GM19239 (cell line): ENCODE measurements around the gene TMBIM4.
"Not testable (repeated sequence)": the region's sequence is repeated elsewhere in the genome, so short reads cannot be mapped to it uniquely, and the experiment has no call there.

Experiments used
- DNase-seq: peaks from one replicate; pipeline ENCODE4 v3.0.0; 2011; ENCODE audit warnings: low spot score; ENCODE audit not compliant: insufficient read length
- FAIRE-seq: peaks from 2 replicates; lab custom pipeline; 2011; peaks lifted over from hg19 to GRCh38; lab: Jason Lieb, UNC

TMBIM4 gene

DNA sequence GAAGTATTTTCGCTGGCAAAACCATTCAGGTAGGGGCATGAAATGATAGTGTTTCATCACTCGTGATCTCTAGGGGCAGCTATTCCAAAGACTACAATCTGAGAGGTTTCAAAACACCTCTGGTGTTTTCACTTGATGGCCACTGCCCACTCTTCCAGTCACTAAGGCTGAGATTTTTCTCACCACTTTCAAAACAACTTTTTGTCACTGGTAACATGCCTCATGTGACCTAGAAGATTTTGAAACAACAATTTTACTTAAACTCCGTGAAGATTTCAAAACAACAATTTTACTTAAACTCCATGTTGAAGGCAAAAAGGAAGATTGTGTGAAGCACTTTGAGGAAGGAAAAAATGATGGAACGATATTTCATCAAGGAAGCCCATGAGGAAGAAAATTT is 18.0 kb upstream of the TMBIM4 start:
- FAIRE-seq (no peak), DNase-seq (no peak)

DNA sequence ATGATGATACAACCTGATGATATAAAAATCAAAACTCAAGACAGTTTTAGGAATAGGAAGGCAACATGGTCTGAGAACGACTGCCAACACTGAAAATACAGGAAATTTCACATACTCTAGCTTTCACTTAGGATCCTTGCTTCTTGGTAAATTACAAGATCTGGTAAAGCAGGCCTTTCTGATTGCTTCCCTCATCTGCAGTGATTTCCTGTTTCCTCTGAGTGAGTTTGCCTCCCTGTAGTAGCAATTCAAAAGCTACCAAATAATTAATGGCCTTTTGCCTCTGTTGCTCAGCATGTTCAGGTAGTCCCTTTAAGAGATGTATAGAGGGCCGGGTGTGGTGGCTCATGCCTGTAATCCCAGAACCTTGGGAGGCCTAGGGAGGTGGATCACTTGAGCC is 17.2 kb upstream of the TMBIM4 start:
- no peak for DNase-seq
- FAIRE-seq = no peak

DNA sequence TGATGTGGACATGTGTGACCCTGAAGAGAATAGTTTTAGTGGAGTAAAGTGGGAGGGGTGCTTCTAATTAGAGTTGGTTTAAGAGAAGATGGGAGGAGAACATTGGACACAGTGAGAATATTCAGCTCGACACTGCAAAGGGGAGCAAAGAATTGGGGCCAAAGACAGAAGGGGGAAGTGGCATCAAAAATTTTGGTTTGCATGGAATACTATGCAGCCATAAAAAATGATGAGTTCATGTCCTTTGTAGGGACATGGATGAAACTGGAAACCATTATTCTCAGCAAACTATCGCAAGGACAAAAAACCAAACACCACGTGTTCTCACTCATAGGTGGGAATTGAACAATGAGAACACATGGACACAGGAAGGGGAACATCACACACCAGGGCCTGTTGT is 15.0 kb upstream of the TMBIM4 start:
- FAIRE-seq, DNase-seq: not testable (repeated sequence)

DNA sequence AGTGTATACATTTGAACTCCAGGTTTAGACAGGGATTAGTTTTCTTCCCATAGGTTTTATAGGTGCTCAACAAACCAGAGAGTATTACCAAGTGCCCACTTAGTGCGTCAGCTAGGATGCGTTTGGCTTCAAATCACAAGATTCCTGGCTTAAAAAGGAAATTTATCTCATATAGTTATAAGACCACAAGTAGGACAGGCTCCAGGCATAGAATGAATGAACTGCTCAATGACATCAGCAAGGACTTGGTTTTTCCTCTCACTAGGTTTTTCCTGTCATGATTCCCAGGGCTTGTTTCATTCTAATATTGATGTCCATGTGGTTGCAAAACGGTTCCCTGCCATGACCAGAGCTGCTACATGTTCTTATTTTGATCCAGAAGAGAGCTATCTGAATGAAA is 13.2 kb upstream of the TMBIM4 start:
- FAIRE-seq (no peak), DNase-seq (no peak)

DNA sequence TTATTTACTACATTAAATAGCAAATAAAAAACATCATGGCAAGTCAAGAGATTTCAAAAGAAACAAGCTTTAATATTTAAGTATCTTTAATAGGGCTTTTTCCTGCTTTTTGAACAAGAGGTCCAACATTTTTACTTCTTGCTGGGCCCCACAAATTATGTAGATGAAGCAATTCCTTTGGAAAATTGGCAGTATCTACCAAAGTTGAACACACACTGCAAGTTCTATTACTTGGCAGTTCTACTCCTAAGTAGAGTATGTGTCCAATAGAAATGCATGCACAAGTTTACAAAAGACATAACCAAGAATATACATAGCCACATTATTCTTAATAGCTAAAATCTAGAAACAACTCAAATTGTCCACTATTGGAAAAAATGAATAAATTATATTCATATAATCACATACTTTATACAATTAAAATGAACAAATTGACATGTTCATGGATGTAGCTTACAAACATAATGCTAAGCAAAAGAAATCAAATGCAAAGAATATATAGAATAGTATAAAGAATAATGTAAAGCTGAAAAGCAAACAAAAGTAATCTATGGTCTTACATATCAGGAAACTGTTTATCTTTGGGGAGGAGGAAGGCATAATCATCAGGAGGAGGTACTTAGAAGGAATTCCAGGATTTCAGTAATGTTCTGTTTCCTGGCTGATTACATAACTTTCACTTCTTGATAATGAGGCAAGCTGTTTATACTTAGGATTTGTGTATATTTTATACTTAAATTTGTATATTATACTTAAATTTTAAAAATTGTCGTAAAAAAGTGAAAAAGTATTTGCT is 6.5 kb upstream of the TMBIM4 start:
- FAIRE-seq = no peak
- DNase-seq = no peak

DNA sequence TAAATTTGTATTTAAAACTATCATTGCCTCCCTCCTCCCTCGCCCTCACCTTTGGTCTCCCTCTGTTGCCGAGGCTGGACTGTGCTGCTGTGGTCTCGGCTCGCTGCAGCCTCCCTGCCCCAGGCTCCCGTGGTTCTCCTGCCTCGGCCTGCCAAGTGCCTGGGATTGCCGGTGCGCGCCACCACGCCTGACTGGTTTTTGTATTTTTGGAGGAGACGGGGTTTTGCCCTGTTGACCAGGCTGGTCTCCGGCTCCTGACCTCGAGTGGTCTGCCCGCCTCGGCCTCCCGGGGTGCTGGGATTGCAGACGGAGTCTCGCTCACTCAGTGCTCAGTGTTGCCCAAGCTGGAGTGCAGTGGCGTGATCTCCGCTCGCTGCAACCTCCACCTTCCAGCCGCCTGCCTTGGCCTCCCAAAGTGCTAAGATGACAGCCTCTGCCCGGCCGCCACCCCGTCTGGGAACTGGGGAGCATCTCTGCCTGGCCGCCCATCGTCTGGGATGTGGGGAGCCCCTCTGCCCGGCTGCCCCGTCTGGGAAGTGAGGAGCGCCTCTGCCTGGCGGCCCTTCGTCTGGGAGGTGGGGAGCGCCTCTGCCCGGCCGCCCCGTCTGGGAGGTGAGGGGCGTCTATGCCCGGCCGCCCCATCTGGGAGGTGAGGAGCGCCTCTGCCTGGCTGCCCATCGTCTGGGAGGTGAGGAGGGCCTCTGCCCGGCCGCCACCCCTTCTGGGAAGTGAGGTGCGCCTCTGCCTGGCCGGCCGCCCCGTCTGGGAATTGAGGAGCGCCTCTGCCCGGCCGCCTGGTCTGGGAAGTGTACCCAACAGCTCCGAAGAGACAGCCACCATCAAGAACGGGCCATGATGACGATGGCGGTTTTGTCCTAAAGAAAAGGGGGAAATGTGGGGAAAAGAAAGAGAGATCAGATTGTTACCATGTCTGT is 4.9 kb upstream of the TMBIM4 start:
- not testable (repeated sequence) for DNase-seq, FAIRE-seq

DNA sequence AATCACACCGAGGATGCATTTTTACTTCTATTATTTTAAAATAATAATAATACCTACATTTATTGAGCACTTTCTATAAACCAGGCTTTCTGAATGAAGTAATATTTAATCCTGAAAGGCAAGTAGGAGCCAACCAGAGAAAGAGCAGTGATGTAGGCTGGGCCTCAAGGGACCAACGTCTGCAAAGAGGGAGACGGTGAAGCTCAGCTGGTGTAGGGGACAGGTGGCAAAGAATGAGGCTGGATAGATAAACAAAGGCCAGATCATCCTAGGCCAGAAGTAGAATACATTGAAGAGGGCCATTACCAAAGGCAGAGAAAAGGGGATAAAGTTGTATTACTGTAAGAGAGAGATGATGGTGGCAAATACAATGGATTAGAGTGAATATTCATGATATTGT is 810 bp upstream of the TMBIM4 start:
- no peak for FAIRE-seq
- no peak for DNase-seq

DNA sequence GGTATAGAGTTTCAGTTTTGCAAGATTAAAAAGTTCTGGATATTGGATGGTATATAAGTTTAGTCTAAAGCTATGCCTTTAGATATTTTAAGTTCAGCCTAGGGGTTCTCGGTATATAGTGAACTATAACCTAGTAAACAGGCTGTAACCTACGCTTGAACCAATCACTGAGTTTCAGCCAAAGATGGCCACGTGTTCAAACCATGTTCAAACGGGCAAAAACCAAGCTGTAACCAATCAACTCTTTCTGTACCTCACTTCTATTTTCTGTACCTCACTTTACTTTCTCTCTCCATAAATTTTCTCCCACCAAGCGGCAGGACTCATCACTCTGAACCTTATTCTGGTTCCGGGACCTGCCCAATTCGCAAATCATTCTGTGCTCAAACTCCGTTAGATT is 1.4 kb downstream of the TMBIM4 start:
- DNase-seq (no peak), FAIRE-seq (no peak)

DNA sequence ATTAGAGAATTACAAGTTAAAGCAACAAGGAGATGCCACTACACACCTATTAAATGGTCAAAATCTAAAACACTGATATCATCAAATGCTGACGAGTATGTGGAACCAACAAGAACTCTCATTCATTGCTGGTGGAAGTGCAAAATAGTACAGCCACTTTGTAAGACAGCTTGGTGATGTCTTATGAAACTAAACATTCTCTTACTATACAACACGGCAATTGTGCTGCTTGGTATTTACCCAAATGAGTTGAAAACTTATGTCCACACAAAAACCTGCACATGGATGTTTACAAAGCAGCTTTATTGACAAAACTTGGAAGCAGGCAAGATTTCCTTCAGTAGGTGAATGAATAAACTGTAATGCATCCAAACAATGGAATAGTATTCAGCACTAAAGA is 3.2 kb downstream of the TMBIM4 start:
- FAIRE-seq (no peak), DNase-seq (no peak)

DNA sequence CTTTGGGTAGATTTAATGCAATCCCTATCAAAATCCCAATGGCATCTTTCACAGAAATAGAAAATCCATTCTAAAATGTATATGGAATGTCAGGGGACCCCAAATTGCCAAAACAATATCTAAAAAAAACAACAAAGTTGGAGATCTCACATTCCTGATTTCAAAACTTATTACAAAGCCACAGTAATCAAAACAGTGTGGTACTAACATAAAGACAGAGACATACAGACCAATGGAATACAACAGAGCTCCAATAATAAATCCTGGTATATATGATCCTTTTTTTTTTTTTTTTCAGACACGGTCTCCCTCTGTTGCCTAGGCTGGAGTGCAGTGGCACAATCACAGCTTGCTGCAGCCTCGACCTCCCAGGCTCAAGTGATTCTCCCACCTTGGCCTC is 4.7 kb downstream of the TMBIM4 start:
- FAIRE-seq = no peak

DNA sequence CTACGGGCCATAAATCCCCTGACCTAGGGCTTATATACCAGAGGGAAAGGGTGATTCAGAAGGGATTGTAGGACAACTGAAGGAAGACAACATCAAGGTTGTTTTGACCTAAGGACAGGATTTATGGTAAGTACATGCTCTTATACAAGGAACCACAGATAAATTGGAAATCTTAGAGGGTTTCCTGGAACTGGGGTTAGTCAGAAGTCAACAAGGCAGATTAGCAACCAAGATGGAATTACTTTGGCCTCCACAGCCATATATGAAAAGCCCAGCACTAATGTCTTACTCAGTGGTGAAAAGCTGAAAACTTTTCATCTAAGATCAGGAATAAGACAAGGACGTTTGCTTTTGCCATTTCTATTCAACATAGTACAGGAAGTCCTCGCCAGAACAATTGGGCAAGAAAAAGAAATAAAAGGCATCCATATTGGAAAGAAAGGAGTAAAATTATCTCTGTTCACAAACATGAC is 5.4 kb downstream of the TMBIM4 start:
- FAIRE-seq (no peak), DNase-seq (no peak)

More for the DNA sequence above, 4.7 kb downstream of the TMBIM4 start:
- DNase-seq = no peak

DNA sequence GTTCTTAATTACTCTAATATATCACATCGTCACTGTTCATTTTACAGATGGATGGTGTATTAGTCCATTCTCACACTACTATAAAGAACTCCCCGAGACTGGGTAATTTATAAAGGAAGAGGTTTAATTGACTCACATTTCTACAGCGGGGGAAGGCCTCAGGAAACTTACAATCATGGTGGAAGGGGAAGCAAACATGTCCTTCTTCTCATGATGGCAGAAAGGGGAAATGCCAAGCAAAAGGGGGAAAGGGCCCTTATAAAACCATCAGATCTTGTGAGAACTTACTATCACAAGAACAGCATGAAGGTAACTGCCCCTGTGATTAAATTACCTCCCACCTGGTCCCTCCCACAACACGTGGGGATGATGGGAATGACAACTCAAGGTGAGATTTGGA is 6.5 kb downstream of the TMBIM4 start:
- DNase-seq = no peak
- no peak for FAIRE-seq

DNA sequence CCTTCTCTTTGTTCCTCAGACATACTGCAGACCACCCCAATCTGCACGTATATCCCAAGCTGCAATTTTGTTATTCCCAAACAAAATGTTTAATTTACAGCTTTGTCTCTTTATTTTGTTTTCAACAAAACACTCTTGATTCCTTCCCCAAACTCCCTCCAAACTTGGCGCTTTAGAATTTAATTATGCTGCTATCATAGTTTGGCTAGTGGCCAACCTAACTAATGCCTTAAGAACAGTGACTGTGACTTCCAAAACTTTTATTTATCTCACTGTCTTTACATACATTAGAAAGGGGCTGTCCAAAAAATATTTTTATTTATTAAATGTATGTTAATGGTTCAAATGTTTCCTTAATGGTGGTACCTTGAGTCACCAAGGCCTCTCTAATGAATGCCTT is 7.1 kb downstream of the TMBIM4 start:
- DNase-seq = no peak
- FAIRE-seq = no peak

DNA sequence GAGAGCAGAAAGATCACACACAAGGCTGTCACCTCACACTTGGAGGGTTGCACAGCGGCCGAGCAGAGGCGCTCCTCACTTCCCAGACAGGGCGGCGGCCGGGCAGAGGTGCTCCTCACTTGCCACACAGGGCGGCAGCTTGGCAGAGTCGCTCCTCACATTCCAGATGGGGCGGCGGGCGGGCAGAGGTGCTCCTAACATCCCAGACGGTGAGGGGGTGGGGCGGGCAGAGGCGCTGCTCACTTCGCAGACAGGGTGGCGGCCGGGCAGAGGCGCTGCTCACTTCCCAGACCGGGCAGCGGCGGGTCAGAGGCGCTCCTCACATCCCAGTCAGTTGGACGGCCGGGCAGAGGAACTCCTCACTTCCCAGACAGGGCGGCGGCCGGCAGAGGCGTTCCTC is 9.1 kb downstream of the TMBIM4 start:
- DNase-seq = no peak
- FAIRE-seq = no peak

DNA sequence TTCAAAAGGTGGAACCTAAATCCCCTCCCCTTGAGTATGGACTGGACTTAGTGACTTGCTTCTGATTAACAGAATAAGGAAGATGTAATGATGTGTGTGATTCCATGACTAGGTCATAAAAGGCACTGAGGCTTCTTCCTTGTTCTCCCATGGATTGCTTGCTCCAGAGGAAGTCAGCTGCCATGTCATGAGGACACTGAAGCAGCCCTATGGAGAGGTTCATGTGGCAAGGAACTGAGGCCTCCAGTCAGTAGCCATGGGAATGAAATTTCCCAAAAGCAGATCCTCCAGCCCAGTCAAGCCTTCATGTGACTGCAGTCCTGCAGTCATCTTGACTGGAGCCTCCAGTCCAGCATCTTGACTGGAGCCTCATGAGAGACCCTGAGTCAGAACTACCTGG is 10.7 kb downstream of the TMBIM4 start:
- FAIRE-seq (no peak), DNase-seq (no peak)

DNA sequence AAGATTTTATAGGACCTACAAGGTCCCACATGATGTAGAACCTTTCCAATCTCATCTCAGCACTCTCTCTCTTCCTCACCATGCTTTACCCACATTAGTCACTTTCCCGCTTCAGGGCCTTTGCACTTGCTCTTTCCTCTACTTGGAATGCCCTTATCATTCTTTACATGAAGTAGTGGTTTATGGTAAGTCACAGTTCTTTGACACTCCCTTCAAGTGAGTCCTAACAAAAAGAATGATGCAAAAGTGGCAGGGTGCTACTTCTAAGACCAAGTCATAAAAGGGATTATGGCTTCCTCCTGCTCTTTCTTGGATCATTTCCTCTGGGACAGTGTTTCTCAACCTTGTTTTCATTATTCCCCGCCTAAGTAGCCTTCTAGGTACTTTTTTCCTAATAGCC is 13.1 kb downstream of the TMBIM4 start:
- DNase-seq = no peak
- no peak for FAIRE-seq

DNA sequence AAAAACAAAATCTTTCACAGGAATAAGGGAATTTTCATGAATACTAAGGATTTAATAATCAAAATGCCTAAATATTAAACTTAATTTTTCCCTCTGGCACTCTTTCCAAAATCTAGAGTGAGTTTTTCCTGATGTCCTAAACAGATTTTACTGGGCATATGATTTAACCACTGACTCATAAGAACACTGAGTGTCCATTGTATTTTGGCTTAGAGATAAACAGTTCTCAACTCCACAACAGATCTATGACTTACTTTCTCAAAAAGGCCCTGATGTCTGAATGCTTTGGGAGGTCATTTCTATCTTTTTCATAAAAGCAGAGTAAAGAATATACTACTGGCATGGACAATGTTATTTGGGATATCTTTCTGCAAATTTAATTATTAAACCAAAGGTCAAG is 15.0 kb downstream of the TMBIM4 start:
- no peak for FAIRE-seq
- DNase-seq = no peak

DNA sequence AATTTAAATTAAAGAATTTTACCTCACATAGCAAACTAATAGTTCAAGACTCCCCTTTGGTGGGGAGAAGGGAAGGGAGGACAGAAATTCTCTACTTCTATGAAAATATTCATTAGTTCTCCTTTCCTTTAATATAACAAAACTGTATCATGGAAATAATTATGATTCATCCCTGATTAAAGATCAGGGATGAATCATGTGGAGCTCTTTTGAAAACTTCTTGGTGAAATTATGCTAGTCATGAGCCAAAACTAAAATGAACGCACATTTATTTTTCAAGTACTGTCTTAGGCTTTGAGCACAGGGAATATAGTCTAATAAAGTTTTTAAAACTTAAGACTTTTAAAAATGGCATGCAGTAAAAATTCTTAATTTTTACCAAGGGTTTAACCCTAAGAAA is 17.1 kb downstream of the TMBIM4 start:
- DNase-seq (no peak), FAIRE-seq (no peak)

DNA sequence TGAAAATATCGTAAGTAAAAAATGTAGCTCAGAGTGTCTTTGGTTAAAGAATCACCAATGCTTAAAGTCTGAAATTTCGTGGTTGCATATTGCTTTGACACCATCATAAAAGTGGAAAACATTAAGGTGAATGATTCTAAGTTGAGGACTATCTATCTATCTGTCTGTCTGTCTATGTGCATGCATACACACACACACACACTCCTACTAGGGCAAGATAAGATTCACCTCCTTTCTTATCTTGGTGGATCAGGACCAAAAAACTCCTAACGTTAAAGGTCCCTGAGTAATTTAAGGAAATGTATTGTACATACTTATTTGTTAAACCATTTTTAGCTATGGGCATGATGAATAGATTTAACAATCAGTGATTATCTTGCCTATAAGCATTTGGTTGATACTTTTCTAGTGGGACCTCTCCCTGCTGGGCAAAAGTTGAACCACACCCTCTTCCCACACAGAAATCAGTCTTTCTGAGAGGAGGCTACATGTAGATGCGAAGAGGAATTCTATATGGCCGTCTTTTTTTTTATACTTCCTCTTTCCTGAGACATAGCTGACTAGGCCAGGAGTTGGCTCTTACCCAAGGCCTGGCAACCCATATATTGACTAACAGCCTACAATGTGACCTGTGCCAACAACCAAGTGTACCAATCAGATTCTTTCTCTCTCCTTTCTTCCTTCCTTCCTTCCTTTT is 19.9 kb downstream of the TMBIM4 start:
- FAIRE-seq = peak; percentile 23

More for the DNA sequence above, 19.9 kb downstream of the TMBIM4 start:
- no peak for DNase-seq
